HG03066 (cell line): ENCODE results near the gene TPSG1.
"Not testable (repeated sequence)": the region's sequence is repeated elsewhere in the genome, so short reads cannot be mapped to it uniquely, and the experiment has no call there.

Experiments
- ATAC-seq: cut with Tn5 transposase; IDR thresholded peaks from one replicate; pipeline ENCODE4 v1.9.1; 2021; ENCODE audit warnings: low read depth; ENCODE audit not compliant: unreplicated experiment

The TPSG1 gene

DNA sequence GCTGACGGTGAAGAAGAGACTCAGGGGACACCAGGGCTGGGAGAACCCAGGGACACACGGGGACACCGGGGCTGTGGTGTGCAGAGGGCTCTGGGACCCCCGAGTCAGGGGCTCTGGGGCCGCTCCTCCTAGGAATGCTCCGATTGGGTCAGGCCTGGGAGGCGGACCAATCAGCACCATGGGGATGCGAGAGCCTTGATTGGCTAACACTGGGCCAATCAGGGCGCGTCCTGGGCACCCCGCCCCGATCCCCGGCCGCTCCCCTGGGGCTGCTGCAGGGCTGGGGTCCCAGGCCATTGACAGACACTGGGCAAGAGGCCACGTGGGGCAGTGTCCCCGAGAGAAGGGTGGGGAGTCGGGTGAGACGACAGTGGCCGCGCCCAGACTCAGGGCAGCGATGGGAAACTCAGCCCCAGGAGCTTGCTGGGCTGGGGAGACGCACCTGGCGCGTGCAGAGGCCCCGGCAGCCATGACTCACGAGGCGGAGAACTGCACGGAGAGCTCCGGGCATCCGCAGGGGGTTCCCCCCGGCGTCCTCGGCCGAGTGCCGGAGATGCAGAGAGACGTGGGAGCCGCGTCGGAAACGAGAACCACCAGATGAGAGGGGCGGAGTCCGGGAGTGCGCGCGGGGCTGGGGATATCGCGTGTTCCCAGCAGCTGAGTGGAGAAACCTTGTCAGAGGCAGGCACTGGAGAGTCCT is 7.1 kb upstream of the TPSG1 start:
- not testable (repeated sequence) for ATAC-seq

DNA sequence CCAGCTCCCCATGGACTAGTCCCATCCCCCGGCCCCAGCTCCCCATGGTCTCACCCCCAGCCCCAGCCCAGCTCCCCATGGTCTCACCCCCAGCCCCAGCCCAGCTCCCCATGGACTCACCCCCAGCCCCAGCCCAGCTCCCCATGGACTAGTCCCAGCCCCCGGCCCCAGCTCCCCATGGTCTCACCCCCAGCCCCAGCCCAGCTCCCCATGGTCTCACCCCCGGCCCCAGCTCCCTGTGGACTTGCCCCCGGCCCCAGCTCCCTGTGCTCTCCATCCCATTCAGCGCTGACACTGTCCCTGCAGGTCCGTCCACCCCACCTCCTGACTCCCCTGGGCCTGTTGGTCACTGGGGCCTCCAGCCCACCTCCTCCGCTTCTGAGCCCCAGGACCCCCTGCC is 6.2 kb upstream of the TPSG1 start:
- ATAC-seq: not testable (repeated sequence)

DNA sequence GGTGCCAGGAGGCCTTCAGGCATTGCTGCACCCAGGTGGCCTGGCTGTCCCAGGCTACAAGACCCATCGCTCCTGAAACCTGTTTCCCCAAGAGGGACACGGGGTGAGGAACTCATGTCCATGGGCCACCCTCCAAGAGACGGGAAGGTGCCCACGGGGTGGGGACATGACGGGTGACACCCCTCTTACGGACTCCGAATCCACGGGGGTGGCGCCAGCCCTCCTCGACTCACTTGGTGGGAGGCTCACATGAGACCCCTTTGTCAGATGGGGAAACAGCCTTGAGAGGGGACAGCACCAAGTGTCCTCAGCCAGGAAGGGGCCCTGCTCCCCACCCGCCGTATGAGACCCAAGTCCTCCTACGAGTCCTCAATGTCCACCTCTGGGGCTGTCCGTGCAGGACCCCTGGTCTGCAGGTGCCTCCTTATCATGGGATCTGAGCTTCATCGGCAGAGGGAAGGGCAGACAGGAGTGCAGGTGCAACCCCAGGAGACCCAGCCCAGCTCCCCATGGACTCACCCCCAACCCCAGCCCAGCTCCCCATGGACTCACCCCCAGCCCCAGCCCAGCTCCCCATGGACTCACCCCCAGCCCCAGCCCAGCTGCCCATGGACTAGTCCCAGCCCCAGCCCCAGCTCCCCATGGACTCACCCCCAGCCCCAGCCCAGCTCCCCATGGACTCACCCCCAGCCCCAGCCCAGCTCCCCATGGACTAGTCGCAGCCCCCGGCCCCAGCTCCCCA is 5.6 kb upstream of the TPSG1 start:
- not testable (repeated sequence) for ATAC-seq

DNA sequence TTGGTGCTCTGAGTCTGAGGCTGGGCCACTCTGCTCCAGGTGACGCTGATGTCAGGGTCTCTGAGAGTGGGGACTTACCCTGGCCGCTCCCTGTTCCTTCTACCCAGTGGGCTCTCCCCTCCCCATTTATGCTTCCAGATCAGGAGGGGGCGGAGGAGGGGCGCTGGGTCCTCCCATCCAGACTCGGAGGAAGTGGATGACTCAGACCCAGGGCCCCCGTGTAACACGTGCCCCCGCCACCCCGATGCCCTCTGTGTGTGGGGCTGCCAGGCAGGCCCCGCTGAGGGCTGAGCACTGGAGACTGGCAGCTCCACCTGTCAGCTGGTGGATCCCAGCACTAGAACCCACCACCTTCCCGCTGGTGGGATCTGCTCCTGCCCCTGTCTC is 5.0 kb upstream of the TPSG1 start, which contains the start of gene TPSB2:
TPSB2 (minus strand) TSS at position 101 of the 387 bp plus-strand sequence. CDS start 233 bp downstream, outside the sequence.
- not testable (repeated sequence) for ATAC-seq

DNA sequence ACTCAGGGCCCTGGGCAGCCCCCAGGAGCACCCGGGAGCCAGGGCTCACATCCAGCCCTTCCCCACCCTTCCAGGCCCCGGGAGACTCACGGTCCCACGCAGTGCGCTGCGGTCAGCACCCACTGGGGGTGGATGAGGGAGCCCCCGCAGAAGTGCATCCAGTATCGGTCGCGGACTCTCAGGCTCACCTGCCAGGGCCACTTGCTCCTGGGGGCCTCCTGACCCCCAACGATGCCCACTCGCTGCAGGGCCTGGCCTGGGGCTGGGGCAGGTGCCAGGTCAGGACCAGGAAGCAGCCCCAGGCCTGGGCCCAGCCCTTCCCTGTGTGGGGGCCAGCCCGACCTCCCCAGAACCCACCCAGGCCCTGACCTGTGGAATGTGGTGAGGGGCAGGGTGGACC is 4.4 kb upstream of the TPSG1 start:
- not testable (repeated sequence) for ATAC-seq

DNA sequence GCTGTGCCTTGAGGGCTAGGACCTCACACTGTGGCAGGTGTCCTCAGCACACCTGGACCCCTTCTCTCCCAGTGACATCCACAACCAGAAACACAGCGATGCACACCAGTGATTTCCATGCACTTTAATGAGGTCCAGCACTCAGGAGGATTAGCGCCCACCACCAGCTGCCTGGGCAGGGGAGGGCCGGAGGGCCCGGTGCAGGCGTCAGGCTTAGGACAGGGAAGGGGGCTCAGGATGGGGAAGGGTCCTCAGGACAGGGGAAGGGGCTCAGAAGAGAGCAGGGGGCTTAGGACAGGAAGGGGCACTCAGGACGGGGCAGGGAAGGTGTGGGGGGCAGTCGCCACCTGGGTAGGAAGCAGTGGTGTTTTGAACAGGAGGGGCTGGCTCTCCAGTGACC is 3.2 kb upstream of the TPSG1 start:
- not testable (repeated sequence) for ATAC-seq

DNA sequence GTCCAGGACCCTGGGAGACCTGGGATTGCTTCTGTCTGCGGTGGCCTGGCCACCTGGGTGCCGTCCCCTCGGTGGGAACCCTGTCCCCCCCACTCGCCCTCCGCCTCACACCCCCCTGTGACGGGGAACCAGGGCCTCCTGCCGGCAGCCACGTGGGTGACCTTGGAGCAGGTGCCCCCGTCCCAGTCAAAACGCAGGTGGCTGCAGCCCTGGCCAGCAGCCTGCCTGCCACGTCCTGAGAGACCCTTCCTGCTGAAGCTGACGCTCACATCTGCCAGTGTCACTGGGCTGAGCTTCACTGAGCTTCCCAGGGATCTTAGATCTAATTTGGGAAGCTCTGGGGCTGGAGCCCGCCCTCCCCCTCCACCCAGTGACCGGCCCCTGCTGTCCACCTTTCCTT is 1.6 kb upstream of the TPSG1 start:
- ATAC-seq: not testable (repeated sequence)

DNA sequence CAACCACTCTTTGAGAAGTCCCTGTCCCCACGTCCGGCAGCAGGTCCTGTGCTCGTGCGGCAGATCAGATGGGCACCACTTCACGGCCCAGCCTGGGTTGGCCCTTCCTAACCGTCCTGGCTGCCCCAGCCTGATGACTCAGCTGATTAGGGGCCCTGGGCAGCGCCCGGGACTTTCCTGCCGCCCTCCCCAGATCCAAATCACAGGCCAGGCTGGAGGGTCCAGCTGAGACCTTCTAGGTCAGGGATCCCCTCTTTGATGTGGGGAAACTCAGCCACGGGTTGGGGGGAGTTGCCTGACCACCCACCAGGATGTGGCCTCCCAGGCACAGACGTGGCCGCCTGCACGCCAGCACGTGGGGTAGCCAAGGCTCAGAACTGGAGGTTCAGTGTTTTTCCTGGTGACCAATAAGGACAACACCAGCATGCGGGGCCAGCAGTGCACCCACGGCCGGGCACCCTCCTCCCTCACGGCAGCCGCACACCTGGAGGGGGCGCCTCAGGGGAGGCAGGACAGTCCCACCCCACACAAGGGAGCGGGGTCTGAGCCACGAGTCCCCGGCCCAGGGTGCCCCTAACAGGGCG is 752 bp upstream of the TPSG1 start:
- ATAC-seq: not testable (repeated sequence)

DNA sequence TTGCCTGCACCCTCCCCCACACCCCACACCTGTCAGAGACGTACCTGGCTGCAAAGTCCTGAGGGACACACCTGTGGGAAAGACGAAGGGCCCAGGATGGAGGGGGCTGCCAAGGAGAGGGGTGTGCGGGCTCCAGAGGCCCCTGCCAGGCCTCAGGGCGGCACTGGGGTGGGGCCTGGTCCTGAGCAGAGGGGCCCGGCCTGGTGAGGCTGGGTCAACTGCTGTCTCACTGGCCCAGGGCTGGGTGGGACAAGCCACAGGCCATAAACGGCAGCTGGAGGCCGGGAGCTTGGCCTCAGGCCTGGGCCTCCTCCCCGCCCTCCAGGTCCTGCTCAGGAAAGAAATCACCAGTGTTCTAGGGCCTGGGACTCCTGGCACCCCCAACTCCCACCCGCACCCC is 510 bp downstream of the TPSG1 start:
- ATAC-seq: no peak

DNA sequence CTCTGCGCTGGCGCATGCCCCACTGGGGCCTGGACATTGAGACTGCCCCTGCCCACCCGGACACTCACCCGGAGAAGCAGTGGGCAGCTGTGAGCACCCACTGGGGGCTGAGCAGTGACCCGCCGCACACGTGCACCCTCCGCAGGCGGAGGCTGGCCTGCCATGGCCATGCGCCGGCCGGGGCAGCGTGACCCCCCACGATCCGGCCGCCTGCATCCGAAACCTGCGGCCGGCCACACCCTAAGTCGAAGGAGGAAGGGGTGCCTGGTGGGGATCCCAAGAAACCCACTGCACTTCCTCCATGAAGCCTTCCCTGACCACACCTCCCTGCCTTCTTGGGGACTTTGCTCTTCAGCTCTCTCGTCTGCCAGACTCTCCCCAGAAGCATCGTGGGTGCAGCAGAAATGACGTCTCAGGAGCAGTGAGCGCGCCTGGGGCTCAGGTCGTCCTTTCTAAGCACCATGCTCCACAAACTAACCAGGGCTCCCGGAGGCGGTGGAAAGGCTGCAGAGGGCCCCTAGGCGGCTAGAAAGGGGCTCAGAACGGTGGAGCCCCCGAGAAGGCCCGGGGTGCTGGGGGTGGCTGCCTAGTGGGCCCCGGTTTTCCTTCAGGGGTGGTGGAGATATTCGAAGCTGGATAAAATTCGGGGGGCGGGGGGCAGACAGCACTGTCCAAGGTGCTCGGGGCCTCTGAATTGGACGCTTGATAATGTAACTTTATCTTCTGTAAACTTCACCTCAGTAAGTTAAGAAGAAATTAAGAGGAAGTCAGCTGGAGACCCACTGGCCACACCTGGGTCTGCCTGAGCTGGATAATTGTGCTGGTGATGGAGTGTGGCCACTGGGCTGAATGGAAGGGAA is 1.5 kb downstream of the TPSG1 start:
- no peak for ATAC-seq

DNA sequence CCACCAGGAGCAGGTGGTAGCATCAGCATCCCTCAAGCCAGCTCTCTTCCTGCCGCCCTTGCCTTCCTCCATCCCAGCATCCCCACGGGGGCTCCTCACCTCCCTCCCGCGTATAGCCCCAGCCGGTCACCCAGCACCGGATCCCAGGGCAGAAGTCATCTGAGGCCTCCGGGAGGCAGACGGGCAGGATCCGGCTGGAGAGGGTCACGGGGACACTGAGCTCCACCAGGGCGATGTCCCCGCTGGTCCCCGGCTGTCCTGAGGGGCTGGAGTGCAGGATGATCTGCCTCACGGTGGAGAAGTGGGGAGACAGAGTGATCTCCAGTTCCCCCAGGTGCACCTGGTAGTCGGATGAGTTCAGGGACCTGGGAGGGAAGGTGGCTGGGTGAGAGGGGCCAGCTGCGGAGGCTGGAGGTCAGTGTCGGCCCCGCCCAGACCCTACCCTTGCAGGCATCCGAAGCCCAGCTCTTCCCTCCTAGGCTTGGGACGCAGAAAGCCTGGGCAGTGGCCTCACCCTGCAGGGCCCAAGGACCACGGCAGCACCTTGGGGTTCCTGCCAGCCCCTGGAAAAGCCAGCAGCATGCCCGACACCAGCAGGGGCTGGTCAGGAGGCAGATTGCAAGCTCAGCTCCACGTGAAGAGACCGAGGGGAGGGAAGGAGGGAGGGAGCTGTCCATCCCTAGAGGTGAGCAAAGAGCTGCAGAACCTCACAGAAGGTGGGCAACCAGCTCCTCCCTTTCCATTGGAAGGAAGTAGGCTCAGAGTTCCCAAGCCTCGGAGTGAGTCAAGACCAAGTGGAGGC is 2.3 kb downstream of the TPSG1 start:
- no peak for ATAC-seq

DNA sequence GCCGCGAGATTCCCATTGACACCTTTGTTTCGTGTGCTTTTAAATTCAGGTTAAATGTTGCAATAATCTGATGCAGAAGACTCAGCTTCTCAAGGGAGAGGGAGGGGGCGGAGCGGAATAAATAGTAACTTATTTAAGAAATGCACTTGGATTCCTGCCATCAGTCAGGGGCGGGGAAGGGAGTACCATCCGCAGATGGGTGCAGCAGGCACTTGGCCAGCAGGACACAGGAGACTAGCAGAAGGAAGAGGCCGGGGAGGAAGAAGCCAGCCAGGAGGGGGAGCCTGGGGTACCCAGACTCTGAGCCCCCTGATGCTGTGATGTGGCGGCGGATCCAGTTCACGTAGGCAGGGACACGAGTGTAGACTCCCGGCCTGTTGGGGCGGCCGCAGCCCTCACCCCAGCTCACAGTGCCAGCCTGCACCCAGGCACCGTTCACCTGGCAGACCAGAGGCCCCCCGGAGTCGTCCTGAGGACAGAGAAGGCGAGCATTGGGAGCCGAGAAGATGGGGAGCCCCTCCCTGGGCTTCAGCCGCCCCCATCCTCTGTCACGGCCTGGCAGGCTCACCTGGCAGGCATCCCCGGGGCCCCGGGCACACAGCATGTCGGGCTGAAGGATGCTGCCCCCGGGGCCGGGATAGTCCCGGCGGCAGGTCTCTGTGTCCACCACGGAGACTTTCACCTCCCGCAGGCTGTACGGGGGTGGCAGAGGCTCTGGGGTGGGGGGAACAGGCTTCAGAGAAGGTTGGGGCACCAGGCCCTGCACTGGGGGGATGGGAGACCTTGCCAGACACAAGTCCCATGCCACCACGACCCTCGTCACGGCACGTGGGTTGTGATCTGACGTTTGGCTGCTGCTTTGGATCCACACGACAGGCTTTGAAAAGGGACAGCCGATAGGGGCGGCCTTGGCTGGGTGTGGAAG is 3.2 kb downstream of the TPSG1 start:
- no peak for ATAC-seq

DNA sequence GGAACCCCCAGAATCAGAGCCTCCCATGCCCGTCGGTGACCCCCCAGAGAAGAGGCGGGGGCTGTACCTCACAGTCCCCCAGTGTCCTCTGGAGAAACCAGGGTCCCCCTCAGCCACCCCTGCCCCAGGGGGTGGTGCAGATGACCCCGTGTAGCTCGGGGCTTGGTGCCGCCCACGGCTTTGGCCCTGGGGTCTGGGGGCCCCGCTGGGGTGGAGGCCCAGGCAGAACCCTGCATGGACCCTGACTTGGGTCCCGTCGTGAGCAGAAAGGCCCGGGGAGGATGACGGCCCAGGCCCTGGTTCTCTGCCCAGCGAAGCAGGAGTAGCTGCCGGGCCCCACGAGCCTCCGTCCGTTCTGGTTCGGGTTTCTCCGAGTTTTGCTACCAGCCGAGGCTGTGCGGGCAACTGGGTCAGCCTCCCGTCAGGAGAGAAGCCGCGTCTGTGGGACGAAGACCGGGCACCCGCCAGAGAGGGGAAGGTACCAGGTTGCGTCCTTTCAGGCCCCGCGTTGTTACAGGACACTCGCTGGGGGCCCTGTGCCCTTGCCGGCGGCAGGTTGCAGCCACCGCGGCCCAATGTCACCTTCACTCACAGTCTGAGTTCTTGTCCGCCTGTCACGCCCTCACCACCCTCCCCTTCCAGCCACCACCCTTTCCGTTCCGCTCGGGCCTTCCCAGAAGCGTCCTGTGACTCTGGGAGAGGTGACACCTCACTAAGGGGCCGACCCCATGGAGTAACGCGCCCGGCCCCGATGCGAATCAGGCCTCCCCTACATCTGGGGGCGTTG is 4.0 kb downstream of the TPSG1 start:
- no peak for ATAC-seq

DNA sequence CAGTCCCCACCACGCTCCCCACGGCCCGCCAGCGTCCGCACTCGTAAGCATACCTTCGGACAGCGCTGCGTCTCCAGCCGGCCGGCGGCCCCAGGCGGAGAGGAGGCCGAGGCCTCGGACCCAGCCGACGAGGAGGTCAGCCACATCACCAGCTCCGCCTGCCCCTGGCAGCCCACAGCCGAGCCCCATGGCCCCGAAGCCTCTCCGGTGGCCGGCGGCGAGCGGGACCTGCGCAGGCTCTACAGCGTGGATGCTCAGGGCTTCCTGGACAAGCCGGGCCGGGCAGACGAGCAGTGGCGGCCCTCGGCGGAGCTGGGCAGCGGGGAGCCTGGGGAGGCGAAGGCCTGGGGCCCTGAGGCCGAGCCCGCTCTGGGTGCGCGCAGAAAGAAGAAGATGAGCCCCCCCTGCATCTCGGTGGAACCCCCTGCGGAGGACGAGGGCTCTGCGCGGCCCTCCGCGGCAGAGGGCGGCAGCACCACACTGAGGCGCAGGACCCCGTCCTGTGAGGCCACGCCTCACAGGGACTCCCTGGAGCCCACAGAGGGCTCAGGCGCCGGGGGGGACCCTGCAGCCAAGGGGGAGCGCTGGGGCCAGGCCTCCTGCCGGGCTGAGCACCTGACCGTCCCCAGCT is 4.9 kb downstream of the TPSG1 start:
- no peak for ATAC-seq

DNA sequence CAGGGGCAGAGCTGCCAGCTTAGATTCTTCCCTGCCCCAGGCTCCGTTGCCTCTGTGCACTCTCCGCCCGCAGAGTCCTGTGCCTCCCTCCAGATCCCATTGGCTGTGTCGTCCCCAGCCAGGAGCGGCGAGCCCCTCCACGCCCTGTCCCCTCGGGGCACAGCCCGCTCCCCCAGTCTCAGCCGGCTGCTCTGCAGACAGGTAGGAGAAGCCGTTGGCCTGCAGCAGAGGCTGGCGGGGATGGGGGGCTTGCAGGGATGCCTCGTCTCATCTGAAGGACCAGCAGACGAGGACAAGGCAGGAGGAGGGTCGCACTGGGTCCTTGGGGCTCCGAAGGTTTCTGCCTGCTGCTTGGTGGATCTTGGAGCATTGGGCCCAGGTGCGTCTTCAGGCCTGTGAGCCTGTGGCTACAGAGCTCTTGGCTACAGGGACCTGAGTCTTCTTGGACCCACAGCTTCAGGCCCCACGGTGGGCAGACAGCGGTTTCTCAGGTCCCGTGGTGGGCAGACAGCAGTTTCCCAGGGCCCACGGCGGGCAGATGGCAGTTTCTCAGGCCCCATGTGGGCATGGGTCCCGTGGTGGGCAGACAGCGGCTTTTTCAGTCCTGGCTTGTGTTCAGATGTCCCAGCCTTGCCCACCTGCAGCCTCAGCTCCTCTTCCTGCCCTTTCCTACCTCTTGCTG is 6.0 kb downstream of the TPSG1 start:
- no peak for ATAC-seq

DNA sequence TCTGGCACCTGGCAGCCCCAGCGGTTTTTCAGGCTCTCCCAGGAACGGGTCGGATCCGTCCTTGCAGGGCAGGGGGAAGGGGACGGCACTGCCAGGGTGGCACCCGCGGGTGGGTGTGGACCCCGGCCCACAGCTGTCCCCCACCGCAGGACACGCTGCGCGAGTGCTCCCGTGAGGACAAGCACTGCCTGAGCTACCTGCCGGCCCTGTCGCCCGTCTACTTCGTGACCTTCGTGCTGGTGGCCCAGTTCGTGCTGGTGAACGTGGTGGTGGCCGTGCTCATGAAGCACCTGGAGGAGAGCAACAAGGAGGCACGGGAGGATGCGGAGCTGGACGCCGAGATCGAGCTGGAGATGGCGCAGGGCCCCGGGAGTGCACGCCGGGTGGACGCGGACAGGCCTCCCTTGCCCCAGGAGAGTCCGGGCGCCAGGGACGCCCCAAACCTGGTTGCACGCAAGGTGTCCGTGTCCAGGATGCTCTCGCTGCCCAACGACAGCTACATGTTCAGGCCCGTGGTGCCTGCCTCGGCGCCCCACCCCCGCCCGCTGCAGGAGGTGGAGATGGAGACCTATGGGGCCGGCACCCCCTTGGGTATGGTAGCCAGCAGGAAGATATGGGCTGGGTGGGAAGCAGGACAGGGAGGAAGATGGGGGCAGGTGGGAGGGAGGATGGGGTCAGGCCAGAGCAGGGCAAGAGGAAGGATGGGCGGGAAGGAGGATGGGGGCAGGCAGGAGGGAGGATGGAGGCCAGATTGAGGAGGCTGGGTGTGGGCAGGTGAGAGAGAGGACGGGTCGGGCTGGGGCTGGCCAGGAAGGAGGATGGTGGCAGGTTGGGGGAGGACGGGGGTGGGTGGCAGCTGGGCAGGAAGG is 6.8 kb downstream of the TPSG1 start:
- ATAC-seq: no peak
